BE2C (cell line): Measurements from ENCODE around the gene BAIAP2L1.

Experiments used
- DNase-seq: peaks from one replicate; pipeline ENCODE4 v3.0.0-alpha.2; 2020
- H3K27me3 ChIP-seq: fragments of 250-450 bp; sonication (Bioruptor Pico); 2 replicates; pipeline ENCODE4 v1.5.1; 2020; ENCODE audit warnings: mild to moderate bottlenecking
- H3K36me3 ChIP-seq: fragments of 250-450 bp; sonication (Bioruptor Pico); 2 replicates; pipeline ENCODE4 v1.5.1; 2020; ENCODE audit warnings: mild to moderate bottlenecking
- H3K4me1 ChIP-seq: fragments of 250-450 bp; sonication (Bioruptor Pico); 2 replicates; pipeline ENCODE4 v1.5.1; 2020
- H3K4me3 ChIP-seq: 2 replicates; pipeline ENCODE4 v1.5.1; 2011; ENCODE audit warnings: low read depth, low read length
- H3K9me3 ChIP-seq: fragments of 250-450 bp; sonication (Bioruptor Pico); 2 replicates; pipeline ENCODE4 v1.5.1; 2020
- CTCF ChIP-seq: IDR thresholded peaks from 2 replicates; pipeline ENCODE4 v1.5.1; 2012; ENCODE audit warnings: mild to moderate bottlenecking, low read depth, low read length

Gene BAIAP2L1

GRCh38 chr7:98276241-98276761, 124.6 kb downstream of the BAIAP2L1 start:
- no peak for DNase-seq
- Histone ChIP-seq H3K9me3 (no peaks in the 10 kb centered on the region), H3K36me3 (no peaks in the 10 kb centered on the region), H3K27me3 (no peaks in the 10 kb centered on the region), H3K4me3 (no peak overlapping the region), H3K4me1 (peaks cover 5% of the 10 kb centered on the region)
- TF ChIP-seq CTCF: no peak

GRCh38 chr7:98267303-98267702, 133.6 kb downstream of the BAIAP2L1 start:
- no peaks in the 10 kb centered on the region for H3K9me3 ChIP-seq
- DNase-seq: no peak
- no peaks in the 10 kb centered on the region for H3K4me1 ChIP-seq
- TF ChIP-seq CTCF: no peak
- H3K27me3 ChIP-seq: no peaks in the 10 kb centered on the region
- no peak overlapping the region for H3K4me3 ChIP-seq
- no peaks in the 10 kb centered on the region for H3K36me3 ChIP-seq

- TF ChIP-seq CTCF: peak; percentile 34; the same call in 1 of the 2 replicates
- H3K4me3 ChIP-seq: no peak overlapping the region
- H3K27me3 ChIP-seq: no peaks in the 10 kb centered on the region
- no peaks in the 10 kb centered on the region for H3K4me1 ChIP-seq
- no peak for DNase-seq
- no peaks in the 10 kb centered on the region for H3K36me3 ChIP-seq
- H3K9me3 ChIP-seq: no peaks in the 10 kb centered on the region
Measured at GRCh38 chr7:98266840-98267239, 134.1 kb downstream of the BAIAP2L1 start.

- no peak for DNase-seq
- H3K36me3 ChIP-seq: no peaks in the 10 kb centered on the region; the same call in 1 of the 2 replicates
- no peaks in the 10 kb centered on the region for H3K4me1 ChIP-seq
- no peaks in the 10 kb centered on the region for H3K9me3 ChIP-seq
- TF ChIP-seq CTCF: no peak
- H3K27me3 ChIP-seq: no peaks in the 10 kb centered on the region
- no peak overlapping the region for H3K4me3 ChIP-seq
Measured at GRCh38 chr7:98265841-98266271, 135.0 kb downstream of the BAIAP2L1 start.

- Histone ChIP-seq H3K4me3 (no peak overlapping the region), H3K27me3 (no peaks in the 10 kb centered on the region), H3K4me1 (peaks cover 2% of the 10 kb centered on the region; the same call in 1 of the 2 replicates), H3K9me3 (no peaks in the 10 kb centered on the region), H3K36me3 (no peaks in the 10 kb centered on the region; the same call in 1 of the 2 replicates)
- TF ChIP-seq CTCF: no peak
- DNase-seq: no peak
Measured at GRCh38 chr7:98257701-98258100, 143.2 kb downstream of the BAIAP2L1 start.

- TF ChIP-seq CTCF: no peak
- Histone ChIP-seq H3K27me3 (no peaks in the 10 kb centered on the region), H3K4me3 (no peak overlapping the region), H3K4me1 (peaks cover 2% of the 10 kb centered on the region; the same call in 1 of the 2 replicates), H3K36me3 (no peaks in the 10 kb centered on the region; the same call in 1 of the 2 replicates), H3K9me3 (no peaks in the 10 kb centered on the region)
- DNase-seq: no peak
Measured at GRCh38 chr7:98256431-98256830, 144.5 kb downstream of the BAIAP2L1 start.
